Astrocyte (in vitro differentiated cells and primary cell): ENCODE measurements around the gene FKBP10. TPM values are rescaled to one million over a fixed set of nuclear protein-coding genes. Genes with fewer than 3 reads are reported as not detected.

Source experiments
- DNase-seq: peaks from one replicate; pipeline ENCODE4 v3.0.0-alpha.2; 2010; ENCODE audit warnings: low read depth
- FAIRE-seq: peaks from 2 replicates; lab custom pipeline; 2011; peaks lifted over from hg19 to GRCh38; lab: Jason Lieb, UNC
- H2AFZ ChIP-seq: 2 replicates; pipeline ENCODE4 v1.6.0; 2012; ENCODE audit warnings: low read depth, low read length, inconsistent platforms
- H3K27ac ChIP-seq: 2 replicates; pipeline ENCODE4 v1.5.1; 2011; ENCODE audit warnings: low read depth, low read length, inconsistent platforms
- H3K27me3 ChIP-seq: 2 replicates; pipeline ENCODE4 v1.6.0; 2011; ENCODE audit warnings: low read length, inconsistent platforms; ENCODE audit not compliant: insufficient read depth
- H3K36me3 ChIP-seq: 2 replicates; pipeline ENCODE4 v1.5.1; 2011; ENCODE audit warnings: low read length, inconsistent platforms; ENCODE audit not compliant: insufficient read depth
- H3K4me1 ChIP-seq: 2 replicates; pipeline ENCODE4 v1.5.1; 2011; ENCODE audit warnings: low read length, inconsistent platforms; ENCODE audit not compliant: insufficient read depth
- H3K4me2 ChIP-seq: 2 replicates; pipeline ENCODE4 v1.6.0; 2012; ENCODE audit warnings: low read length, inconsistent platforms
- H3K4me3 ChIP-seq: 2 replicates; pipeline ENCODE4 v1.5.1; 2011; ENCODE audit warnings: low read depth, mild to moderate bottlenecking, low read length, inconsistent platforms; ENCODE audit not compliant: insufficient read depth
- H3K79me2 ChIP-seq: 2 replicates; pipeline ENCODE4 v1.6.0; 2012; ENCODE audit warnings: mild to moderate bottlenecking, low read length, inconsistent platforms; ENCODE audit not compliant: insufficient read depth
- H3K9ac ChIP-seq: 2 replicates; pipeline ENCODE4 v1.6.0; 2012; ENCODE audit warnings: mild to moderate bottlenecking, low read length, inconsistent platforms
- H3K9me3 ChIP-seq: 2 replicates; pipeline ENCODE4 v1.5.1; 2012; ENCODE audit warnings: low read depth, mild to moderate bottlenecking, low read length, inconsistent platforms; ENCODE audit not compliant: insufficient read depth
- H4K20me1 ChIP-seq: 2 replicates; pipeline ENCODE4 v1.6.0; 2012; ENCODE audit warnings: low read length, inconsistent platforms; ENCODE audit not compliant: insufficient read depth
- H3K27ac Mint-ChIP-seq: one replicate; pipeline ENCODE4 v1.8.0; 2021; ENCODE audit warnings: mild to moderate bottlenecking, mixed read lengths; ENCODE audit not compliant: unreplicated experiment
- H3K27me3 Mint-ChIP-seq: one replicate; pipeline ENCODE4 v1.8.0; 2021; ENCODE audit warnings: low read depth, mixed read lengths; ENCODE audit not compliant: unreplicated experiment
- H3K36me3 Mint-ChIP-seq: one replicate; pipeline ENCODE4 v1.8.0; 2021; ENCODE audit warnings: low read depth, mixed read lengths; ENCODE audit not compliant: unreplicated experiment
- H3K4me1 Mint-ChIP-seq: one replicate; pipeline ENCODE4 v1.8.0; 2021; ENCODE audit warnings: low read depth, mixed read lengths; ENCODE audit not compliant: unreplicated experiment
- H3K4me3 Mint-ChIP-seq: one replicate; pipeline ENCODE4 v1.8.0; 2021; ENCODE audit warnings: mild to moderate bottlenecking, moderate library complexity, mixed read lengths; ENCODE audit not compliant: unreplicated experiment
- H3K9me3 Mint-ChIP-seq: one replicate; pipeline ENCODE4 v1.8.0; 2021; ENCODE audit warnings: mild to moderate bottlenecking, mixed read lengths; ENCODE audit not compliant: unreplicated experiment
- CTCF ChIP-seq: IDR thresholded peaks from 2 replicates; pipeline ENCODE4 v1.5.1; 2011; ENCODE audit warnings: low read depth, mild to moderate bottlenecking, inconsistent platforms, low read length, moderate library complexity; ENCODE audit not compliant: insufficient read depth
- EZH2 ChIP-seq: IDR thresholded peaks from 2 replicates; pipeline ENCODE4 v1.6.1; 2012; ENCODE audit warnings: mild to moderate bottlenecking, low read length, inconsistent platforms; ENCODE audit not compliant: insufficient read depth
- total RNA-seq: library from RNA; stranded (reverse); gene quantifications from 2 replicates; pipeline ENCODE4 v1.2.1, GENCODE V29; 2021

Gene FKBP10
- total RNA-seq, 1 donor from 2014 or later: 446 TPM

- peak overlapping the region; percentile 80 for H3K9ac ChIP-seq
- FAIRE-seq: no peak
- H4K20me1 ChIP-seq: peaks cover 11% of the 10 kb centered on the region
- peak overlapping the region; percentile 88 for H3K4me2 ChIP-seq
- peaks cover 3% of the 10 kb centered on the region for H3K27me3 Mint-ChIP-seq
- peaks cover 14% of the 10 kb centered on the region for H3K36me3 ChIP-seq
- peak overlapping the region; percentile 73 for H3K4me3 ChIP-seq
- peaks cover 17% of the 10 kb centered on the region for H3K79me2 ChIP-seq
- H3K9me3 Mint-ChIP-seq: no peaks in the 10 kb centered on the region
- no peaks in the 10 kb centered on the region for H3K9me3 ChIP-seq
- peaks cover 12% of the 10 kb centered on the region for H3K36me3 Mint-ChIP-seq
- no peaks in the 10 kb centered on the region for H3K27me3 ChIP-seq
- peaks cover 7% of the 10 kb centered on the region for H3K4me1 ChIP-seq
- no peak for DNase-seq
- H2AFZ ChIP-seq: peak overlapping the region; percentile 93
- H3K4me1 Mint-ChIP-seq: peaks cover 3% of the 10 kb centered on the region
- no peak for TF ChIP-seq EZH2
- TF ChIP-seq CTCF: no peak
- peak overlapping the region; percentile 69 for H3K27ac Mint-ChIP-seq
- peak overlapping the region; percentile 93 for H3K4me3 Mint-ChIP-seq
- H3K27ac ChIP-seq: no peak overlapping the region
These were observed 22.5 kb downstream of the FKBP10 start for GRCh38 chr17:41835214-41835799.

GRCh38 chr17:41835800-41836549 is 23.2 kb downstream of the FKBP10 start, which contains the start of gene NT5C3B:
TSS of gene NT5C3B (minus strand) at chr17:41836232. CDS start at chr17:41836193, 39 bp downstream.
- Mint-ChIP-seq H3K27ac (peak within 1 kb of the TSS; percentile 69), H3K9me3 (no peaks in the 10 kb centered on the region), H3K27me3 (peaks cover 3% of the 10 kb centered on the region), H3K36me3 (peaks cover 6% of the 10 kb centered on the region), H3K4me3 (peak within 1 kb of the TSS; percentile 93), H3K4me1 (peaks cover 3% of the 10 kb centered on the region)
- DNase-seq: no peak
- FAIRE-seq: no peak
- H3K4me1 ChIP-seq: peaks cover 7% of the 10 kb centered on the region
- peak within 1 kb of the TSS; percentile 93 for H2AFZ ChIP-seq
- H3K79me2 ChIP-seq: peaks cover 17% of the 10 kb centered on the region
- peak within 1 kb of the TSS; percentile 80 for H3K9ac ChIP-seq
- peak within 1 kb of the TSS; percentile 88 for H3K4me2 ChIP-seq
- peaks cover 9% of the 10 kb centered on the region for H3K36me3 ChIP-seq
- TF ChIP-seq EZH2: no peak
- no peak for TF ChIP-seq CTCF
- no peaks in the 10 kb centered on the region for H3K27me3 ChIP-seq
- H4K20me1 ChIP-seq: peaks cover 11% of the 10 kb centered on the region
- H3K4me3 ChIP-seq: peak within 1 kb of the TSS; percentile 73
- no peak within 1 kb of the TSS for H3K27ac ChIP-seq
- no peaks in the 10 kb centered on the region for H3K9me3 ChIP-seq
